ENCODE data around the gene AOX1. TPM values are rescaled to one million over a fixed set of nuclear protein-coding genes. Genes with fewer than 3 reads are reported as not detected.

Gene AOX1
- total and polyA plus RNA-seq, 2 experiments from 2014 or later: not detected

- no peak for TF ChIP-seq CTCF (IDR thresholded peaks at IDR 0.05; ENCODE audit: low read depth, low read length)
- Histone ChIP-seq H3K4me3 (no peak overlapping the region), H3K27me3 (no peaks in the 10 kb centered on the region), H3K36me3 (no peaks in the 10 kb centered on the region), H3K9me3 (ENCODE audit: low read depth) (no peaks in the 10 kb centered on the region), H3K27ac (no peak overlapping the region), H3K4me1 (ENCODE audit: low read depth) (no peaks in the 10 kb centered on the region)
- DNase-seq (ENCODE audit: low read depth in 1 of 2, low spot score in 1 of 2): no peak
Measured at GRCh38 chr2:200653021-200653420, 67.2 kb downstream of the AOX1 start.

- Histone ChIP-seq H3K27ac (no peak overlapping the region), H3K4me1 (ENCODE audit: low read depth) (no peaks in the 10 kb centered on the region), H3K4me3 (no peak overlapping the region), H3K27me3 (no peaks in the 10 kb centered on the region), H3K36me3 (no peaks in the 10 kb centered on the region), H3K9me3 (ENCODE audit: low read depth) (no peaks in the 10 kb centered on the region)
- no peak for TF ChIP-seq CTCF (IDR thresholded peaks at IDR 0.05; ENCODE audit: low read depth, low read length)
- DNase-seq (ENCODE audit: low read depth in 1 of 2, low spot score in 1 of 2): no peak
Measured at GRCh38 chr2:200654823-200655222, 69.0 kb downstream of the AOX1 start.

- Histone ChIP-seq H3K4me3 (no peak overlapping the region), H3K4me1 (ENCODE audit: low read depth) (no peaks in the 10 kb centered on the region)
Measured at GRCh38 chr2:200655918-200656580, 70.2 kb downstream of the AOX1 start.

GRCh38 chr2:200658278-200658864, 72.6 kb downstream of the AOX1 start:
- Histone ChIP-seq H3K9me3 (ENCODE audit: low read depth) (no peaks in the 10 kb centered on the region), H3K4me3 (no peak overlapping the region), H3K4me1 (ENCODE audit: low read depth) (no peaks in the 10 kb centered on the region), H3K36me3 (no peaks in the 10 kb centered on the region), H3K27me3 (no peaks in the 10 kb centered on the region), H3K27ac (no peak overlapping the region)
- no peak for TF ChIP-seq CTCF (IDR thresholded peaks at IDR 0.05; ENCODE audit: low read depth, low read length)
- DNase-seq (ENCODE audit: low read depth in 1 of 2, low spot score in 1 of 2): no peak

More at GRCh38 chr2:200655918-200656580, 70.2 kb downstream of the AOX1 start:
- Histone ChIP-seq H3K27me3 (no peaks in the 10 kb centered on the region), H3K36me3 (no peaks in the 10 kb centered on the region), H3K27ac (no peak overlapping the region), H3K9me3 (ENCODE audit: low read depth) (no peaks in the 10 kb centered on the region)
- TF ChIP-seq CTCF (IDR thresholded peaks at IDR 0.05; ENCODE audit: low read depth, low read length): no peak
- peak in 1 of 2 donors; percentile 42 for DNase-seq (ENCODE audit: low read depth in 1 of 2, low spot score in 1 of 2)

- no peak for DNase-seq (ENCODE audit: low read depth in 1 of 2, low spot score in 1 of 2)
- Histone ChIP-seq H3K36me3 (no peaks in the 10 kb centered on the region), H3K27ac (no peak overlapping the region), H3K9me3 (ENCODE audit: low read depth) (no peaks in the 10 kb centered on the region), H3K4me3 (no peak overlapping the region), H3K27me3 (no peaks in the 10 kb centered on the region), H3K4me1 (ENCODE audit: low read depth) (no peaks in the 10 kb centered on the region)
- TF ChIP-seq CTCF (IDR thresholded peaks at IDR 0.05; ENCODE audit: low read depth, low read length): no peak
Measured at GRCh38 chr2:200659410-200659809, 73.6 kb downstream of the AOX1 start.
